ENCODE measurements around the gene RFX2. TPM values are rescaled to one million over a fixed set of nuclear protein-coding genes. Genes with fewer than 3 reads are reported as not detected.

The RFX2 gene
- total and polyA plus RNA-seq, 9 of the 15 experiments (the other 6 are each of a cell fraction or from before 2014, with no cell fraction given), result 3.6 to 18.7 (median 8.7) TPM

GRCh38 chr19:6125571-6125989, 15.3 kb upstream of the RFX2 start (continued):
- TF ChIP-seq POLR3G (IDR thresholded peaks at IDR 0.05; ENCODE audit: extremely low read depth, insufficient read length, insufficient replicate concordance) (no peak), ZNF212 (CRISPR knock-in tag; IDR thresholded peaks at IDR 0.05) (no peak), TFAP4 (CRISPR knock-in tag; IDR thresholded peaks at IDR 0.05; ENCODE audit: borderline replicate concordance) (peak; percentile 42), PHTF2 (CRISPR knock-in tag; IDR thresholded peaks at IDR 0.05) (no peak), GABPA (tag; conservative IDR thresholded peaks at IDR 0.05; ENCODE audit: low read depth) (no peak), CREM (IDR thresholded peaks at IDR 0.05; ENCODE audit: low read depth) (no peak), HCFC1 (IDR thresholded peaks at IDR 0.05; ENCODE audit: low read depth, low read length) (no peak), SMAD1 (IDR thresholded peaks at IDR 0.05; ENCODE audit: low read depth, low read length, partially characterized antibody) (no peak), NCOA1 (IDR thresholded peaks at IDR 0.05; ENCODE audit: low read depth) (no peak), RBM34 (IDR thresholded peaks at IDR 0.05; ENCODE audit: borderline replicate concordance, insufficient read depth, low read length) (no peak), IRF2 (CRISPR knock-in tag; IDR thresholded peaks at IDR 0.05) (no peak), NR2F6 (CRISPR knock-in tag; IDR thresholded peaks at IDR 0.05) (no peak), BMI1 (IDR thresholded peaks at IDR 0.05; ENCODE audit: low read length) (no peak), HNRNPUL1 (IDR thresholded peaks at IDR 0.05; ENCODE audit: low read length) (no peak), MYC (IDR thresholded peaks at IDR 0.05; ENCODE audit: low read depth, low read length) (peak; percentile 65), MYC (CRISPR knock-in tag; IDR thresholded peaks at IDR 0.05; ENCODE audit: borderline replicate concordance, low read depth) (no peak), HDAC8 (tag; IDR thresholded peaks at IDR 0.05) (no peak), FOXP1 (CRISPR knock-in tag; IDR thresholded peaks at IDR 0.05) (no peak), KLF10 (CRISPR knock-in tag; IDR thresholded peaks at IDR 0.05) (no peak), SMAD2 (IDR thresholded peaks at IDR 0.05; ENCODE audit: low read depth, low read length) (no peak)
- TF ChIP-seq, protein P1, sequence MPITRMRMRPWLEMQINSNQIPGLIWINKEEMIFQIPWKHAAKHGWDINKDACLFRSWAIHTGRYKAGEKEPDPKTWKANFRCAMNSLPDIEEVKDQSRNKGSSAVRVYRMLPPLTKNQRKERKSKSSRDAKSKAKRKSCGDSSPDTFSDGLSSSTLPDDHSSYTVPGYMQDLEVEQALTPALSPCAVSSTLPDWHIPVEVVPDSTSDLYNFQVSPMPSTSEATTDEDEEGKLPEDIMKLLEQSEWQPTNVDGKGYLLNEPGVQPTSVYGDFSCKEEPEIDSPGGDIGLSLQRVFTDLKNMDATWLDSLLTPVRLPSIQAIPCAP (CRISPR knock-in tag; IDR thresholded peaks at IDR 0.05; ENCODE audit: borderline replicate concordance), result no peak
- TF ChIP-seq, protein P2, sequence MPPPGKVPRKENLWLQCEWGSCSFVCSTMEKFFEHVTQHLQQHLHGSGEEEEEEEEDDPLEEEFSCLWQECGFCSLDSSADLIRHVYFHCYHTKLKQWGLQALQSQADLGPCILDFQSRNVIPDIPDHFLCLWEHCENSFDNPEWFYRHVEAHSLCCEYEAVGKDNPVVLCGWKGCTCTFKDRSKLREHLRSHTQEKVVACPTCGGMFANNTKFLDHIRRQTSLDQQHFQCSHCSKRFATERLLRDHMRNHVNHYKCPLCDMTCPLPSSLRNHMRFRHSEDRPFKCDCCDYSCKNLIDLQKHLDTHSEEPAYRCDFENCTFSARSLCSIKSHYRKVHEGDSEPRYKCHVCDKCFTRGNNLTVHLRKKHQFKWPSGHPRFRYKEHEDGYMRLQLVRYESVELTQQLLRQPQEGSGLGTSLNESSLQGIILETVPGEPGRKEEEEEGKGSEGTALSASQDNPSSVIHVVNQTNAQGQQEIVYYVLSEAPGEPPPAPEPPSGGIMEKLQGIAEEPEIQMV (tag; conservative IDR thresholded peaks at IDR 0.05; ENCODE audit: low read depth), result no peak
- TF ChIP-seq, protein P3, sequence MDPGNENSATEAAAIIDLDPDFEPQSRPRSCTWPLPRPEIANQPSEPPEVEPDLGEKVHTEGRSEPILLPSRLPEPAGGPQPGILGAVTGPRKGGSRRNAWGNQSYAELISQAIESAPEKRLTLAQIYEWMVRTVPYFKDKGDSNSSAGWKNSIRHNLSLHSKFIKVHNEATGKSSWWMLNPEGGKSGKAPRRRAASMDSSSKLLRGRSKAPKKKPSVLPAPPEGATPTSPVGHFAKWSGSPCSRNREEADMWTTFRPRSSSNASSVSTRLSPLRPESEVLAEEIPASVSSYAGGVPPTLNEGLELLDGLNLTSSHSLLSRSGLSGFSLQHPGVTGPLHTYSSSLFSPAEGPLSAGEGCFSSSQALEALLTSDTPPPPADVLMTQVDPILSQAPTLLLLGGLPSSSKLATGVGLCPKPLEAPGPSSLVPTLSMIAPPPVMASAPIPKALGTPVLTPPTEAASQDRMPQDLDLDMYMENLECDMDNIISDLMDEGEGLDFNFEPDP (CRISPR knock-in tag; IDR thresholded peaks at IDR 0.05), result no peak
